ENCODE results near the gene RBFOX2. TPM values are rescaled to one million over a fixed set of nuclear protein-coding genes. Genes with fewer than 3 reads are reported as not detected.

RBFOX2 gene
- total RNA-seq, 1 experiment from 2014 or later = 81.1 TPM

DNA sequence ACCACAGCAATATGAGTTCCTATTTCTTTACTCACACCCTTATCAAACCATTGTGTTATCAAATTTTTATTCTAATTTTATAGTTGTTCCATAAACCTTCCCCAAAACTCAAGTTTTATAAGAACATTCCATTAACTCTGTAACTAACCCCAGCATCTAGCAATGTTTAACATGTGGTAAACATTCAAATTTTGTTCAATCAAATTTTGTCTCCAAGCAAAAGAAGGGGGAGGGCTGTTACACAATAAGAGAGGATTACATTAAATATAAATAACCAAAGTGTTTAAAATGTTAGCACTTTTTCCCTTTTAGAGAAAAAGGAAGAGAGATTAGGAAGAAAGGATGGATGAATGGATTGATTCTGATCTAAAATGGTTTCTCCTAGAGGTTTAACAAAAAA, 20.5 kb downstream of the RBFOX2 start:
- POLR2A ChIA-PET = no interaction called here
- in situ Hi-C loops (cut with HindIII; ENCODE audit: low pct_unique_long_range_greater_than_20kb, low sequenced_read_pairs) = no loop called here
- ATAC-seq (no peak), DNase-seq (ENCODE audit: low read depth, low spot score) (no peak)
- intact Hi-C loops (cut with micrococcal nuclease; ENCODE audit: unreplicated experiment) = no loop called here
- TF ChIP-seq POLR2AphosphoS5 (IDR thresholded peaks at IDR 0.05; ENCODE audit: low read depth, low read length) (no peak), TCF7L2 (IDR thresholded peaks at IDR 0.05; ENCODE audit: low read depth, low read length) (no peak), SIN3A (IDR thresholded peaks at IDR 0.05; ENCODE audit: borderline replicate concordance, insufficient read depth, low read depth, low read length) (no peak)
- TF ChIP-seq, protein P1, sequence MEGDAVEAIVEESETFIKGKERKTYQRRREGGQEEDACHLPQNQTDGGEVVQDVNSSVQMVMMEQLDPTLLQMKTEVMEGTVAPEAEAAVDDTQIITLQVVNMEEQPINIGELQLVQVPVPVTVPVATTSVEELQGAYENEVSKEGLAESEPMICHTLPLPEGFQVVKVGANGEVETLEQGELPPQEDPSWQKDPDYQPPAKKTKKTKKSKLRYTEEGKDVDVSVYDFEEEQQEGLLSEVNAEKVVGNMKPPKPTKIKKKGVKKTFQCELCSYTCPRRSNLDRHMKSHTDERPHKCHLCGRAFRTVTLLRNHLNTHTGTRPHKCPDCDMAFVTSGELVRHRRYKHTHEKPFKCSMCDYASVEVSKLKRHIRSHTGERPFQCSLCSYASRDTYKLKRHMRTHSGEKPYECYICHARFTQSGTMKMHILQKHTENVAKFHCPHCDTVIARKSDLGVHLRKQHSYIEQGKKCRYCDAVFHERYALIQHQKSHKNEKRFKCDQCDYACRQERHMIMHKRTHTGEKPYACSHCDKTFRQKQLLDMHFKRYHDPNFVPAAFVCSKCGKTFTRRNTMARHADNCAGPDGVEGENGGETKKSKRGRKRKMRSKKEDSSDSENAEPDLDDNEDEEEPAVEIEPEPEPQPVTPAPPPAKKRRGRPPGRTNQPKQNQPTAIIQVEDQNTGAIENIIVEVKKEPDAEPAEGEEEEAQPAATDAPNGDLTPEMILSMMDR (IDR thresholded peaks at IDR 0.05) = no peak
- TF ChIP-seq, protein P2, sequence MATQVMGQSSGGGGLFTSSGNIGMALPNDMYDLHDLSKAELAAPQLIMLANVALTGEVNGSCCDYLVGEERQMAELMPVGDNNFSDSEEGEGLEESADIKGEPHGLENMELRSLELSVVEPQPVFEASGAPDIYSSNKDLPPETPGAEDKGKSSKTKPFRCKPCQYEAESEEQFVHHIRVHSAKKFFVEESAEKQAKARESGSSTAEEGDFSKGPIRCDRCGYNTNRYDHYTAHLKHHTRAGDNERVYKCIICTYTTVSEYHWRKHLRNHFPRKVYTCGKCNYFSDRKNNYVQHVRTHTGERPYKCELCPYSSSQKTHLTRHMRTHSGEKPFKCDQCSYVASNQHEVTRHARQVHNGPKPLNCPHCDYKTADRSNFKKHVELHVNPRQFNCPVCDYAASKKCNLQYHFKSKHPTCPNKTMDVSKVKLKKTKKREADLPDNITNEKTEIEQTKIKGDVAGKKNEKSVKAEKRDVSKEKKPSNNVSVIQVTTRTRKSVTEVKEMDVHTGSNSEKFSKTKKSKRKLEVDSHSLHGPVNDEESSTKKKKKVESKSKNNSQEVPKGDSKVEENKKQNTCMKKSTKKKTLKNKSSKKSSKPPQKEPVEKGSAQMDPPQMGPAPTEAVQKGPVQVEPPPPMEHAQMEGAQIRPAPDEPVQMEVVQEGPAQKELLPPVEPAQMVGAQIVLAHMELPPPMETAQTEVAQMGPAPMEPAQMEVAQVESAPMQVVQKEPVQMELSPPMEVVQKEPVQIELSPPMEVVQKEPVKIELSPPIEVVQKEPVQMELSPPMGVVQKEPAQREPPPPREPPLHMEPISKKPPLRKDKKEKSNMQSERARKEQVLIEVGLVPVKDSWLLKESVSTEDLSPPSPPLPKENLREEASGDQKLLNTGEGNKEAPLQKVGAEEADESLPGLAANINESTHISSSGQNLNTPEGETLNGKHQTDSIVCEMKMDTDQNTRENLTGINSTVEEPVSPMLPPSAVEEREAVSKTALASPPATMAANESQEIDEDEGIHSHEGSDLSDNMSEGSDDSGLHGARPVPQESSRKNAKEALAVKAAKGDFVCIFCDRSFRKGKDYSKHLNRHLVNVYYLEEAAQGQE (IDR thresholded peaks at IDR 0.05; ENCODE audit: insufficient read depth in 1 of 2, low read depth in 2 of 2, low read length in 1 of 2) = no peak
- H3K9me3 ChIP-seq (ENCODE audit: control insufficient read depth, insufficient read depth, low read depth, low read length) = no peaks in the 10 kb centered on the region
- H3K4me1 ChIP-seq (ENCODE audit: control insufficient read depth, insufficient read depth, low read length) = 0 out of 2 replicates have a peak, but pooled peaks cover 1% of the 10 kb centered on the region
- no peaks in the 10 kb centered on the region for H3K36me3 ChIP-seq (ENCODE audit: control insufficient read depth, insufficient read depth, low read length)
- BruUV-seq (replicated peaks) = no TSS peak
- H3K27me3 ChIP-seq (ENCODE audit: control insufficient read depth, insufficient read depth, low read length) = no peaks in the 10 kb centered on the region
- CTCF ChIA-PET = no interaction called here
- H3K4me3 ChIP-seq (ENCODE audit: low read depth in 2 of 2, low read length in 2 of 2) = no peak overlapping the region
- no peak overlapping the region for H3K27ac ChIP-seq (ENCODE audit: low read length)

DNA sequence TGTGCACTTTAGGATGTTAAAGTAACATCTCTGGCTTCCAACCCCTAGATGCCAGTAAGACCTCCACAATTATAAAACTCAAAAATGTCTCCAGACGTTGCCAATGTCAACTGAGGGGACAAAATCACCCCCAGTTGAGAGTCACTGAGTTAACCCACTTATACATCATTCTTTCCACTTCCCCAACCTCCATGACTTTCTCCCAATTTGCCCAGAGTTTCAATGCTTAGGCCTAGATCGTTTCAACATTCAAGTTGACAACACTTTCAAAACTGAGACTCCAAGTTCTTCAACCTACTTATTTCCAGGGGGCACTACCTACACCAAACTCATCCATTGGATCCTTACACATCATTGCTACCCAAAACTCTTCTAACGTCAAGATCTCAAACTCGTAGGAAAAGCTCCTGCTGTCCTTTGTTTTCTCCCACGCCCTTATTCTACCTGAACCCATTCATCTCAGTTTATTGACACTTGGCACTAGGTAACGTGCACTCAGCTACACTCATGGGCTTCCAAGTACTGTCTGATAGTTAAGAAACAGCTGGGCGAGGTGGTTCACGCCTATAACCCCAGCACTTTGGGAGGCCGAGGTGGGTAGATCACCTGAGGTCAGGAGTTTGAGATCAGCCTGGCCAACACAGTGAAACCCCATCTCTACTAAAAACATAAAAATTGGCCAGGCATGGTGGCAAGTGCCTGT, 24.5 kb downstream of the RBFOX2 start:
- no peaks in the 10 kb centered on the region for H3K36me3 ChIP-seq (ENCODE audit: control insufficient read depth, insufficient read depth, low read length)
- ATAC-seq (no peak), DNase-seq (ENCODE audit: low read depth, low spot score) (no peak)
- in situ Hi-C loops (cut with HindIII; ENCODE audit: low pct_unique_long_range_greater_than_20kb, low sequenced_read_pairs) (no loop called here), intact Hi-C loops (cut with micrococcal nuclease; ENCODE audit: unreplicated experiment) (no loop called here)
- peaks cover 8% of the 10 kb centered on the region; the same call in 1 of the 2 replicates for H3K4me1 ChIP-seq (ENCODE audit: control insufficient read depth, insufficient read depth, low read length)
- POLR2A ChIA-PET = no interaction called here
- no TSS peak for BruUV-seq (replicated peaks)
- H3K27me3 ChIP-seq (ENCODE audit: control insufficient read depth, insufficient read depth, low read length) = no peaks in the 10 kb centered on the region
- H3K27ac ChIP-seq (ENCODE audit: low read length) = no peak overlapping the region
- H3K4me3 ChIP-seq (ENCODE audit: low read depth in 2 of 2, low read length in 2 of 2) = no peak overlapping the region
- no peaks in the 10 kb centered on the region for H3K9me3 ChIP-seq (ENCODE audit: control insufficient read depth, insufficient read depth, low read depth, low read length)
- CTCF ChIA-PET = no interaction called here
- TF ChIP-seq, protein P1 (IDR thresholded peaks at IDR 0.05) = no peak
- no peak for TF ChIP-seq TCF7L2 (IDR thresholded peaks at IDR 0.05; ENCODE audit: low read depth, low read length)
- TF ChIP-seq POLR2AphosphoS5 (IDR thresholded peaks at IDR 0.05; ENCODE audit: low read depth, low read length) = no peak
- no peak for TF ChIP-seq SIN3A (IDR thresholded peaks at IDR 0.05; ENCODE audit: borderline replicate concordance, insufficient read depth, low read depth, low read length)
- TF ChIP-seq, protein P2 (IDR thresholded peaks at IDR 0.05; ENCODE audit: insufficient read depth in 1 of 2, low read depth in 2 of 2, low read length in 1 of 2) = no peak

Measured in Panc1 (cell line).